GM21360 (cell line): ENCODE data around the gene LUC7L3.
"Not testable (repeated sequence)": the region's sequence is repeated elsewhere in the genome, so short reads cannot be mapped to it uniquely, and the experiment has no call there.

Experiments
- ATAC-seq: cut with Tn5 transposase; IDR thresholded peaks from one replicate; pipeline ENCODE4 v1.9.1; 2021; ENCODE audit warnings: mild to moderate bottlenecking, moderate library complexity; ENCODE audit not compliant: unreplicated experiment

LUC7L3 gene

GRCh38 chr17:50779747-50780353 lies 60.4 kb downstream of the LUC7L3 start:
- ATAC-seq, result no peak

- no peak for ATAC-seq
Measured at GRCh38 chr17:50781167-50781566, 61.8 kb downstream of the LUC7L3 start.

DNA sequence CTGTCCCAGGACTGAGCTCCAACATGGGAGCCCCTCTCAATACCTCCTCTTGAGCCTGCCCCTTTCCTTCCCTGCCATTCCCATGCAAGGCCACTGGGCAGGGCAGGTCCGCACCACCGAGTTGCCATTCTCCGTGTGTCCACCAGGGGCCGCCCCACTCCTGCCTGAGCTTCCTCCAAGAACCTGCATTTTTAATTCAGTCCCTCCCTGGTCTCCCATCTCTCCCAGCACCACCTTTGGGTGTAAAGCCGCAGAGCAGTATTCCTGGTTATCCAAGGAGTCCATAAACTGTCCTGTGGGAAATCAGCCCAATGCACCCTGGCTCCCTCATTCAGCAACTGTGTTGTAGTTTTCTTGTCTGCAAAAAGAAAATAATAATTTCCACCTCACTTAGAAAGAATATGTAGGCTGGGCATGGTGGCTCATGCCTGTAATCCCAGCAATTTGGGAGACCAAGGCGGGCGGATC lies 63.8 kb downstream of the LUC7L3 start:
- peak; percentile 79 for ATAC-seq

- no peak for ATAC-seq
Measured at GRCh38 chr17:50783905-50784304, 64.5 kb downstream of the LUC7L3 start.

- ATAC-seq, result no peak
Measured at GRCh38 chr17:50785126-50785525, 65.7 kb downstream of the LUC7L3 start.

- ATAC-seq, result no peak
Measured at GRCh38 chr17:50785946-50786570, 66.7 kb downstream of the LUC7L3 start.

DNA sequence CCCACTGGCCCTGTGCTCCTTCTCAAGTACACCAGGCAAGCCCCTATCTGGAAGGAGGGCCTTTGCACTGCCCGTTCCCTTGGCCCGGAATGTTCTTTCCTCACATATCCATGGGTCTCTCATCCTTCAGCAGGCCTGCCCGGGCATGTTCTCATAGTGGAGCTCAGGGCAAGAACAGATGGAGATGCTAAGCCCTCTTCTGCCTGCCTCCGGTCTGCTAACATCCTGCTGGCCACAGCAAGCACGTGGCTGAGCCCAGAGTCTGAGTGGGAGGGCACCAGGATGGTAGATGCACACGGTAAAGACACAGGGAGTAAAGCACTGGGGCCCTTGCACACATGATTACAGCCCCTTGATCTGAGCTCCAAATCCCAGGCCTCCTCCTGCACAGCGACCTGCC lies 67.7 kb downstream of the LUC7L3 start:
- no peak for ATAC-seq

- no peak for ATAC-seq
Measured at GRCh38 chr17:50790618-50791017, 71.2 kb downstream of the LUC7L3 start.

DNA sequence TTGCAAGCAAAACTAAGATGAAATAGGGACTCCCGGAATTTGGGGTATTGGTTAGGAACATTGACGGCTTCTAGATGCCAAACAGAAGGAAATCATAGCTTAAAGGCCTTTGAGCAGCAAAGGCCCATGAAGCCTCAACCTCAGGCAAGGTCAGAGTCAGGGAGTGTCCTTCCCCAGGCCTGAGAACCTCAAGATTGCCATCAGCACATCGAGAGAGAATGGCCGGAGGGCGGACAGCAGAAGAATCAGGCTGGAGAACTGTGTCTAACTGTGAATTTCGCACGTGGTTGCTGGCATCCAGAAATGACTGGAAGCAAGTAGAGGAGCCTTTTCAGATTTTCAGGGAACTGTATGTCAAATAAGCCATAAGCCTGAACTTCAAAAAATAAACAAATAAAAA lies 72.7 kb downstream of the LUC7L3 start:
- ATAC-seq, result no peak

DNA sequence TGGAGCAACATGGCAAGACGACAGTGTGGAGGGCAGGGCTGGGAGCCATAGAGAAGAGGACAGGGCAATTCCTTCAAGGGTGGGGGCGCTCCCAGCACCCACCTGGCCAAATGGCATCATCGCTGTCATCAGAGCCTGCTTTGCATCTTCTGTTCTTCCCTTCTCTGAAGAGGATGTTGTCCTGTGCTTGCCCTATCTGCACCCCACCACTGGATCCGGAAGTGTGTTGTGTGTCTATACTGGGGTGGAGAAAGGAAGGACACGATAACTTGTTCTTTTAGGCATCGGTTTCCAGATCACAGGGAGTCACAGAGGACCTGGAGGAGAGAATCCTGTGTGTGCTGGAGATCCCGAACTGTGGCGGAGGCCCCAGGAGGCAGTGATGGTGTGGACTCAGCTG lies 73.6 kb downstream of the LUC7L3 start:
- ATAC-seq, result no peak

DNA sequence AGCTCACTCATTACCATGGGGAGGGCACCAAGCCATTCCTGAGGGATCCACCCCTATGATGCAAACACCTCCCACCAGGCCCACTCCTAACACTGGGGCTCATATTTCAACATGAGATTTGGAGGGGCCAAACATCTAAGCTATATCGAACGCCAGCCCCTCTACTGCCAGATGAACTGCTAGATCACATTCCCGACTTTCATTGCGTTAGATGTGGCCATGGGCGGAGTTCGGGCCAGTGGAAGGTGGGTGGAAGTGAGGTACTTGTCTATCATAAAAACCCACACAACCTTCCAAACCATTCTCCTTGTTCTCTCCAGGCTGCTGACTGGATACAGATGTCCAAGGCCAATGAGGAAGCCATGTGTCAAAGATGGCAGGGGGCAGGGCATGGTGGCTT lies 75.0 kb downstream of the LUC7L3 start:
- no peak for ATAC-seq

- no peak for ATAC-seq
Measured at GRCh38 chr17:50797135-50797810, 77.9 kb downstream of the LUC7L3 start.

DNA sequence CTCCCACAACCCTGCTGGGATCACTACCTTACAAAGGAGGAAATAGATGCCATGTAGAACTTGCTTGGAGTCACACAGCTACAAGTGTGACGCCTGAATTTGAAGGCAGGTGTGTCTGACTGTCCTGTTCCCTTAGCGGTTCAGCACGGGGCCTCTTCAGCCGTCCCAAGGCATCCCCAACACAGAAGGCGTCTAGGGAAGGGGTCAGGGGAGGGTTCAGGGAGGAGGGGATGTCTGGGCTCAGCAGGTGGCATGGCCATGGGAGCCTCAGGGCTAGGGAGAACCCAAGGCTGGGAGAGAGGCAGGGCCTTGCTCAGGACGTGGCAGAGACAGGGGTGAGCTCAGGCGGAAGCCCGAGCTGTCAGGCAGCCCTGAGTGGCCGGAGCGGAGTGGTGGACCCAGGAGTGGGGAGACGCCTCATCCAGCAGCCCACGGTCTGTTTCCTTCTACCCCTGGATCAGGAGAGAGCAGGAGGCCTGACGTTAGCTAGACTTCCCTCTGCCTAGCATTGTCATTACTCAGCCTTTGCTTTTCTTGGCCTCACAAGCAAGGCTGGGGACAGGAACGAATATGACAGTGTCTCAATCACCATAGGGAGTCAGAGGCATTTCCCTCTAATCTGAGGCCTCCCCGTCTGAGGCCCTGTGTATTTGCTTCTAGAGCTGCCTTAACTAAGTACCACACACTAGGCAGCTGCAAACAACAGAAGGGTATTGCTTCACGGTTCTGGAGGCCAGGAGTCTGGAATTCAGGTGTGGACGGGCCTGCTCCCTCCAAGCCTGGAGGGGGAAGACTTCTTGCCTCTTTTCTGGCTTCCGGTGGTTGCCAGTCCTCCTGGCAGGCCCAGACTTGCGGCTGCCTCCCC lies 79.3 kb downstream of the LUC7L3 start:
- ATAC-seq, result no peak

DNA sequence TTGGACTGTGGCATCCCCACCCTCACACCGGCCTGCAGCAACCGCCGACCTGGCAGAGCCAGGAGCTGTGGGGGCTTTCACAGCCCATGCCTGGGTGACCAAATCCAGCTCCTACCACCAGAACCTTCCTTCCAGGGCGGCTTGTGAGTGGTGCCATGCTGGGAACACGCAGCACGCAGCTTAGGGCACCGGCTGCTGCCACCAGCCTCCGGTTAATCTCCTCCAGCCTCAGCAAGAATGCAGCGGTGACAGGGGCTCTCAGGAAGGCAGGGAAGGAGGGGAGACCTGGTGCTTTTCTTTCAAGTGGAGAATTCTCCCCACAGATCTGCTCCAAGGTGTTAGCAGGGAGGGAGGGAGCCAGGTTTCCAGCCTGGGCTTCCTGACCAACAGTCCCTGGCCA lies 80.2 kb downstream of the LUC7L3 start:
- ATAC-seq, result no peak

GRCh38 chr17:50800196-50800700 lies 80.8 kb downstream of the LUC7L3 start:
- no peak for ATAC-seq

DNA sequence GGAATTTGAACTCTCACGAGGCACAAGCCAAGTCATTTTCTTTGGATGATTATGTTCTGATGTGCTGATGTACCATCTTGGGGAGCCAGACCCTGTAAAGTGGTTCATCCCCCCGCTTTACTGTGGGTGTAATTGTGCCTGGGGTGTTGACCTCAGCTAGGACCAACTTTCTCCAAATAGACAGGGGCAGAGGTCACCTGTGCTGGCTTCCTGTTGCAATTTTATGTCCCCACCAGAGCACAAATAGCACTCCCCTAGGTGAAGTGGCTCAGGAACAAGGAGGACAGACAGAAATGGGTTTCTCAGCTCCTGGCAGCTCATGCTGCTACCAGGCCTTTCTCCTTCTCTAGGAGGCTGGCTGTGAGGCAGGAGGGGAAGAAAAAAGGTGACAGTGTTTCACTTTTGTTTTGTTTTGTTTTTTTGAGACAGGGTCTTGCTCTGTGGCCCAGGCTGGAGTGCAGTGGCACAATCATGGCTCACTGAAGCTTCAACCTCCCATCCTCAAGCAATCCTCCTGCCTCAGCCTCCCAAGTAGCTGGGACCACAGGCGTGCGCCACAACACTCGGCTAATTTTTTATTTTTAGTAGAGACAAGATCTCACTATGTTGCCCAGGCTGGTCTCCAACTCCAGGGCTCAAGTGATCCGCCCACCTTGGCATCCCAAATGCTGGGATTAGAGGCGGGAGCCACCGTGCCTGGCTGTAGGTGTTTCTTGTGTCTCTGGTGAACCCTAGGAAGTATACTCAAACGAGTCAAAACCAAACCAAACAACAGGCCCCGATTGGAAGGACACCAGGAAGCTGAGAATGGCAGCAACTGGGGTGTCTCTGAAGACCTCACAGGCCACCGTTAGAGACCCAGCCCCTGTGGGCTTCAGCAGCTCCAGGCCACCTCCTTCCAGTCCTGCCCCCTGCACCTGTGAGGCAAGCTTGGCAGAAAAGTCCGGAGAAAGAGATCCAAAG lies 83.5 kb downstream of the LUC7L3 start:
- no peak for ATAC-seq

DNA sequence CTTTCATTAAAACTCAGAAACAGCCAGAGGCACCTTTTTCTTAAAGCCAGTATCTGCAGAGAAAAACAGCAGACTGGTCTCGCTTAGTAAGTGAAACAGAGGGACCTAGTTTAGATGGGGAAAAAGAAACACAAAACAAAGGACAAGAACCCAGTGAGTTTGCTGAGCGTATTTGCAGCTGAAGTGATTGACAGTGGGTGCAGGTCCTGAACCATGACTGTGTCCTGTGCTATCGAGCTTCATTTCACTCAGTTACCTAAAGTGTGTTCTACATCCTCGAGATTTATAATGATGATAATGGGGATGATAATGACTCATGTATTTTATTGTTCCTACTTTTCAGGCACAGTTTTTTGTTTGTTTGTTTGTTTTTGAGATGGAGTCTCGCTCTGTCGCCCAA lies 84.3 kb downstream of the LUC7L3 start:
- no peak for ATAC-seq

- not testable (repeated sequence) for ATAC-seq
Measured at GRCh38 chr17:50804749-50805475, 85.5 kb downstream of the LUC7L3 start.

DNA sequence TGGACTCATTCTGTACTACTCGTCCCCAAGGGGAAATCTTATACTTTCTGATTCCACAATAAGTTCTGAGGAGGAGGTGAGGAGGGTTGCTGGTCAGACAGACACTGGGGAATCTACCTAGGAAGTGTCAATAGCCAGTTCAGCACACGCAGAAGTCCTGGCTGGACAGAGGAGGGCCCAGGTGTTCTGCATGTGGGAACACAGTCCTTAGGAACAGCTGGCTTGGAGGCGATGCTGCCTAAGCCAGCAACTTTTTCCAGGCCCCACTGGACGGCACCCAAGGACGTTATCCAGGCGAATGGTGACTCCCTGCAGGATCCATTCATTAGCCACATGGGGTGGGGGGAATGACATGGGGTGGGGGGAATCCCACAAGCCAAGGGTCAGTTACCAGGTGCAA lies 86.1 kb downstream of the LUC7L3 start:
- no peak for ATAC-seq
